ENCODE results near the gene P3H4. TPM values are rescaled to one million over a fixed set of nuclear protein-coding genes. Genes with fewer than 3 reads are reported as not detected.

The P3H4 gene
- total and polyA plus RNA-seq, 10 of the 15 experiments (the other 5 are each of a cell fraction or from before 2014, with no cell fraction given), result 0.32 to 1.1 (median 0.64) TPM; not detected in 1

DNA sequence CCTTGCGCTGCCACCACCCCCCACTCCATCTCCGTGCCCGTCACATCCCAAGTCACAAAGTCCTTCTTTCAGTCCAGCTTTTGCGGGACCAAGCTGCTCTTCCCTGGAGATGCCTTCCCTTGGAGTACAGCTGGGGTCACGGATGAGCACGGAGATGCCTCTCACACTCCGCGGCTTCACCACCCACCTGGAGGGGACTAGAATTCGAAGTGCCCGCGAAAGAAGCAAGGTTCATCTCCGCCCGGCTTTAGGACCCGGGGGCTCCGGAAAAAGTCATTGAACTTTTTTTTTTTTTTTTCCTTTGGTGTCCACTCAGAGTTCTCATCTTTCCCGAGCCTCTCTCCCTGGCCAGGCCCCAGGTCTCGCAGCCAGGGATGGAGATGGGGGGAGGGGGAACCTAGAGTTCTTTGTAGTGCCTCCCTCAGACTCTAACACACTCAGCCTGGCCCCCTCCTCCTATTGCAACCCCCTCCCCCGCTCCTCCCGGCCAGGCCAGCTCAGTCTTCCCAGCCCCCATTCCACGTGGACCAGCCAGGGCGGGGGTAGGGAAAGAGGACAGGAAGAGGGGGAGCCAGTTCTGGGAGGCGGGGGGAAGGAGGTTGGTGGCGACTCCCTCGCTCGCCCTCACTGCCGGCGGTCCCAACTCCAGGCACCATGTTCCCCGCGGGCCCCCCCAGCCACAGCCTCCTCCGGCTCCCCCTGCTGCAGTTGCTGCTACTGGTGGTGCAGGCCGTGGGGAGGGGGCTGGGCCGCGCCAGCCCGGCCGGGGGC is 817 bp upstream of the P3H4 start, which contains the start of gene FKBP10:
Gene FKBP10 (plus strand): TSS at position 624 of the 771 bp plus-strand sequence. CDS start 31 bp downstream, at position 655.
- intact Hi-C loops (cut with micrococcal nuclease; ENCODE audit: unreplicated experiment) (no loop called here), in situ Hi-C loops (cut with MboI) (no loop called here)
- SMC1A ChIA-PET (ENCODE audit: uncharacterized antibody, unreplicated experiment), result interaction anchor here (0.6 kb wide), 1 partner anchor 119 kb away, joined by 3 read pairs; no protein-coding TSS in a partner anchor
- Histone ChIP-seq H3K4me2 (ENCODE audit: control insufficient read depth, insufficient read depth) (peak within 1 kb of the TSS; percentile 95), H3K4me3 (peak within 1 kb of the TSS; percentile 37; the same call in 1 of the 2 replicates), H3K27me3 (replicated peaks in 1 of 2; ENCODE audit: control insufficient read depth in 2 of 2, insufficient read depth in 2 of 2, low read length in 1 of 2) (peaks cover 0 to 7% of the 10 kb centered on the region in 2 experiments; a peak in 3 of 4 replicates), H3K4me1 (ENCODE audit: control insufficient read depth, insufficient read depth, low read length) (peaks cover 8% of the 10 kb centered on the region; the same call in 1 of the 2 replicates), H3K9me3 (replicated peaks; ENCODE audit: control insufficient read depth, insufficient read depth, low read length) (no peaks in the 10 kb centered on the region), H3K27ac (ENCODE audit: control insufficient read depth, insufficient read depth) (no peak within 1 kb of the TSS), H4K20me1 (ENCODE audit: control insufficient read depth, insufficient read depth) (no peaks in the 10 kb centered on the region; the same call in 1 of the 2 replicates), H2AFZ (ENCODE audit: control insufficient read depth, low read depth, low read length) (peak within 1 kb of the TSS; percentile 91), H3K36me3 (ENCODE audit: control insufficient read depth in 2 of 2, insufficient read depth in 2 of 2, low read length in 1 of 2) (no peaks in the 10 kb centered on the region), H3K79me2 (ENCODE audit: control insufficient read depth, insufficient read depth, low read length) (no peaks in the 10 kb centered on the region), H3K9ac (ENCODE audit: control insufficient read depth, insufficient read depth, low read length) (peak within 1 kb of the TSS; percentile 64)
- 3% methylated on average over 21 of the region's 35 CpGs for WGBS (ENCODE audit: insufficient coverage, insufficient replicate concordance, low lambda C conversion rate, missing lambda C conversion rate)
- POLR2A ChIA-PET, result no interaction called here
- BruUV-seq (replicated peaks), result no TSS peak
- TF ChIP-seq SREBF2 (IDR thresholded peaks at IDR 0.05; ENCODE audit: low read length), result no peak
- TF ChIP-seq, protein P1, sequence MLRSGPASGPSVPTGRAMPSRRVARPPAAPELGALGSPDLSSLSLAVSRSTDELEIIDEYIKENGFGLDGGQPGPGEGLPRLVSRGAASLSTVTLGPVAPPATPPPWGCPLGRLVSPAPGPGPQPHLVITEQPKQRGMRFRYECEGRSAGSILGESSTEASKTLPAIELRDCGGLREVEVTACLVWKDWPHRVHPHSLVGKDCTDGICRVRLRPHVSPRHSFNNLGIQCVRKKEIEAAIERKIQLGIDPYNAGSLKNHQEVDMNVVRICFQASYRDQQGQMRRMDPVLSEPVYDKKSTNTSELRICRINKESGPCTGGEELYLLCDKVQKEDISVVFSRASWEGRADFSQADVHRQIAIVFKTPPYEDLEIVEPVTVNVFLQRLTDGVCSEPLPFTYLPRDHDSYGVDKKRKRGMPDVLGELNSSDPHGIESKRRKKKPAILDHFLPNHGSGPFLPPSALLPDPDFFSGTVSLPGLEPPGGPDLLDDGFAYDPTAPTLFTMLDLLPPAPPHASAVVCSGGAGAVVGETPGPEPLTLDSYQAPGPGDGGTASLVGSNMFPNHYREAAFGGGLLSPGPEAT (IDR thresholded peaks at IDR 0.05; ENCODE audit: low read depth), result peak; percentile 83
- no peak for TF ChIP-seq NBN (IDR thresholded peaks at IDR 0.05)
- no peak for TF ChIP-seq FOXM1 (IDR thresholded peaks at IDR 0.05; ENCODE audit: low read depth, low read length)
- peak; percentile 96 for TF ChIP-seq ZNF384 (IDR thresholded peaks at IDR 0.05; ENCODE audit: borderline replicate concordance, low read depth, low read length)
- no peak for TF ChIP-seq RCOR1 (conservative IDR thresholded peaks at IDR 0.05; ENCODE audit: low read depth, low read length)
- TF ChIP-seq RUNX3 (IDR thresholded peaks at IDR 0.05; ENCODE audit: low read length), result peak; percentile 2; the same call in 1 of the 2 replicates
- 0 out of 2 replicates have a peak, but pooled peaks have one; percentile 16 for TF ChIP-seq YY1 (IDR thresholded peaks at IDR 0.05; ENCODE audit: low read depth, low read length)
- TF ChIP-seq LARP7 (IDR thresholded peaks at IDR 0.05), result no peak
- TF ChIP-seq POLR2AphosphoS5 (IDR thresholded peaks at IDR 0.05; ENCODE audit: low read length), result no peak
- no peak for TF ChIP-seq SMC3 (IDR thresholded peaks at IDR 0.05; ENCODE audit: borderline replicate concordance, low read length)
- RAD21 ChIA-PET (ENCODE audit: unreplicated experiment), result interaction anchor here (1.7 kb wide), 2 partner anchors 37 to 52 kb away, joined by 5 read pairs; no protein-coding TSS in a partner anchor
- CTCF ChIA-PET, result interaction anchor here (1.0 to 2.5 kb wide), 5 partner anchors 11 to 122 kb away, joined by 3 to 15 read pairs (median 4); partner anchors contain the start of gene ODAD4
- DNase-seq (ENCODE audit: low read depth, low spot score) (no peak), FAIRE-seq (no peak), ATAC-seq (peak; percentile 37)

Measured in GM12878 (cell line).